HG03457 (cell line): ENCODE results near the gene ZNF605.
"Not testable (repeated sequence)": the region's sequence is repeated elsewhere in the genome, so short reads cannot be mapped to it uniquely, and the experiment has no call there.

Experiments used
- ATAC-seq: cut with Tn5 transposase; IDR thresholded peaks from one replicate; pipeline ENCODE4 v1.9.1; 2021; ENCODE audit warnings: moderate number of reproducible peaks; ENCODE audit not compliant: unreplicated experiment

ZNF605 gene

DNA sequence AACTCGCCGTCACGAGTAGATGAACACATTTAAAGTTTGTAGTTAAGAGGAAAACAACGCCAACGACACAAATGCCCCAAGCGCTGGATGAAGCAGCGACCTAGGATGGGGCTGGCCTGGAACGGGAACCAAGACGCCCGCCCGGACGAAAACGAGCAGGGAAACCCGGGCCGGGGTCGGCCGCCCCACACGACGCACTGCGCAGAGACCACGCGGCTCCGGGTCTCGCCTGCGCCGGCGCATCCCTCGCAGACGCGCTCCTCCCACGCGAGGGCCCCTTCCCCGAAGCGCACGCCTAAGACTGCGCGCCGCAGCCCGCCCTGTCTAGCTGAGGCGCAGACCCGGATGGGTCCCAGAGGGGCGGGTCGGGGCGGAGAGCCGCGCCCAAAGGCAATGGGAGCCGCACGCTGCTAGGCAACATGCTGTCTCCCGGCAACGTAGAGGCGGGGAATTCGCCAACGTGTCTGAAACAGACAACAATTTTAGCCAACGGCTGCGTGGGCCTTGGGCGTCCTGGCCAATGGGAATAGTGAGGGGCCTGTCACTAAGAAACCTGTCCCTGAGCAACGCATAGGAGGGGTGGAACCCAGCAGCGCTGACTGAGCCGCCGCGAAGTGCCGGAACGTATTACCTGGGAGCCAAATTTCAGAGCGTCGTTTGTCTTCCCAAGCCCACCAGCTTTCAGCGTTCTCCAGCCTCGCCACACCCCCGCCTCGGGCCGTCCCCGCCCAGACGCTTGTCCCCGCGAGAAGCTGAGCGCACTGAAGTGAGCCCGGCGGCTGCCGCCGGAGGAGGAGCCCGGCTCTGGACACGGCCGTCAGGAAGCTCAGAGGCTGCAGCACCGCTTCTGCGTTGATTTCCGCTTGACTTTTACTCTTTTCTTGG is 47.7 kb downstream of the ZNF605 start:
- peak; percentile 87 for ATAC-seq

DNA sequence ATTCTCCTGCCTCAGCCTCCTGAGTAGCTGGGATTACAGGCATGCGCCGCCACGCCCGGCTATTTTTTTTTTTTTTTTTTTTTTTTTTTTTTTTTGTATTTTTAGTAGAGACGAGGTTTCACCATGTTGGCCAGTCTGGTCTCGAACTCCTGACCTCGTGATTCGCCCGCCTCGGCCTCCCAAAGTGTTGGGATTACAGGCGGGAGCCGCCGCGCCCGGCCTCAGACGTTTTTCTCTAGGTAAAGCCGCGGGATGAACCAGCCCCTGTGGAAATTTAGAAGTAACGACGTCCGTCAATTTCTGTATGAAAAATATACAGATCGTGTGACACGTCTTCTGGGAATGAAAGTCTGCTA is 48.3 kb downstream of the ZNF605 start:
- ATAC-seq, result not testable (repeated sequence)

GRCh38 chr12:132907216-132907615 is 48.9 kb downstream of the ZNF605 start:
- ATAC-seq, result no peak

DNA sequence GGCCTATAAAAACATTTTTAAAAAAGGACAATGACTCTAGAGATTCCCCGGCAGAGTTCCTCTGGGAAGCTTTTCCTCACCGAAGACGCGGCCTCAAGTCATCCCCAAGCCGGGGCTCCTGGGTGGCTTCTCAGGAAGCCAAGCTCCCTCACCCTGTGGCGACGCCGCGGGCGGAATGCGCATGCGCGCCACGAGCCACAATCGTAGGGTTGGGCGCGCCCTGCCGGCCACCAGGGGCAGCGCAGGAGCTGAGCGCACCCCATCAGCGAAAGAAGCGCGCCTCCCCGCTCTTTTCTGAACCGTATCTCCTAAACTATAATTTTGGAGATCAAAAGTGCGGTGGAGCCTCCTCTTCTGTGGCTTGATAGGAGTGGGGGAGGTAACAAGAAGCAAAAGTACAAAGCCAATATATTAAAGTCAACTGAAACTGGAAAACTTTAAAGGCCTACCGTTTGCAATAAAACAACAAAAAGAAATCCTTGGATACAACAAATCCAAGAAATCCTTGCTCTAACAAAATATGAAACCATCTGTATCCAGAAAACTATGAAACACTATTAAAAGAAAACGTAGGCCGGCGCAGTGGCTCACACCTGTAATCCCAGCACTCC is 51.3 kb downstream of the ZNF605 start:
- no peak for ATAC-seq

DNA sequence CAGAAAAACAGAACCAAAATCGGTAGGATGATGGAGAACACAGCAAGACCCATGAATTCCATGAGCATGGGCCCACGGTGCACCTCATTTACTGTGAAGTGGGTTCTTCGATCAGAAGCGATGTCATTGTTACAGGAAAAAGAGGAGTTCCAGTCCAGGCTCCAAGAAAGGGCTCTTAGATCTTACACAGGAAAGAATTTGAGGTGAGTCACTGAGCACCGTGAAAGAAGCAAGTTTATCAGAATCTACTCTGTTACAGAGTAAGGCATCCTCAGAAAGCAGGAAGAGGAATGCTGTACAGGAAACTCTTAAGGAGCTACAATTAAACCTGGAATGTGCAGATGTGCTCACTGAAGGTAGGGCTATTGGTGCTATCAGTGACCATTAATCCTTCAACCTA is 57.1 kb downstream of the ZNF605 start:
- ATAC-seq, result no peak

DNA sequence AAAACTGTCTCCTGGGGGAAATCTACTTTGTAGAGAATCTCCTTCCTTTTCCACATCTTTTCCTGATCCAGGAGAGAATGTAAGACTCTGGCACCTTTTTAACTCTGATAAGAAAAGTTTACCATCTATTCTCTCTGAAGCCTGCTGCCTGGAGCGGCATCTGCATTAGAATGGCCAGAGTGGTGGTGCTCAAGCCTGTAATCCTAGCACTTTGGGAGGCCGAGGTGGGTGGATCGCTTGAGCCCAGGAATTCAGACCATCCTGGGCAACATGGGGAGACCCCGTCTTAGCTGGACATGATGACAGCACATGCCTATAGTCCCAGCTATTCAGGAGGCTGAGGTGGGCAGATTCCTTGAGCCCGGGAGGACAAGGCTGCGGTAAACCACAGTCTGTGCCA is 67.3 kb downstream of the ZNF605 start:
- no peak for ATAC-seq

DNA sequence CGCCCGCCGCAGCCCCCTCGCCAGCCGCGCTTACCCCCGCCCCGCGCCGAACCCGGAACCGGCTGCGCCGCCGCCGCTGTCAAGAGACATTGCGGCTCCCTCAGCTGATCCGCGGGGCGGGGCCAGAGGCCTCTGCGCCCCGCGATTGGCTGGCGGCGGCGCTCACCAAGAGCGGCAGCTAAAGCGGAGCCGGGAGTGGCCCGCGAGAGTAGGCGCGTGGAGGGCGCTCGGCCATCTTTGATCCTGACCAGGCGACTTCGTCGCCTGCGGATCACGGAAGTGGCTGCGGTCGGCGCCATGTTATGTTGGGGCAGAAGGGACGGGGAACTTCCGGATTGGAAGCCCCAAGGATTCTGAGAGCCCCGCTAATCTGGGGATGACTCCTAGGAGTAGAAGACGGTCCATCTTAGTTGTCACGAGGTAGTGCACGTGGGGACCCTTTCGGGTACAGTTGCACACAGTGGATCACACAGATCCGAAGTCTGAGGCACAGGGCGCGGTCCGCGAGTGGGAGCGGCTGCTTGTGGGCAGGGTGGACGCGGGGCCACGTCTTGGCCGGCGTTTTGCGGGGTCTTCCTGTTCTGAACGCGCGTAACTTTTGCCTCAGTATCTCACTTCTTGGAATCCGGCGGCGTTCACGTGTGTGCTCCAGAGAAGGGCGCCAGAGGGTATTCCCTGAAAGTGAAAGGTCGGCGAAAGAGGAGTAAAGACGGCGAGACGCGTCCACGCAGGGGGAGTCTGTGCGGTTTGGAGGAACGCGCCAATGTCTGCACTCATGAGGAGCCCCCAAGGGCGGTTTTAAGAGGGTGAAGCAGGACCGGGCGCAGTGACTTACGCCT is 68.4 kb downstream of the ZNF605 start, which contains the start of gene CHFR:
CHFR (minus strand) TSS at position 93 of the 839 bp plus-strand sequence. CDS start 277 bp downstream, outside the sequence.
- ATAC-seq, result peak; percentile 97

GRCh38 chr12:132886529-132887477 is 69.3 kb downstream of the ZNF605 start:
- peak; percentile 15 for ATAC-seq

- no peak for ATAC-seq
Observed at GRCh38 chr12:132881818-132882217, 74.3 kb downstream of the ZNF605 start.

GRCh38 chr12:132874620-132875019 is 81.5 kb downstream of the ZNF605 start:
- ATAC-seq, result not testable (repeated sequence)

DNA sequence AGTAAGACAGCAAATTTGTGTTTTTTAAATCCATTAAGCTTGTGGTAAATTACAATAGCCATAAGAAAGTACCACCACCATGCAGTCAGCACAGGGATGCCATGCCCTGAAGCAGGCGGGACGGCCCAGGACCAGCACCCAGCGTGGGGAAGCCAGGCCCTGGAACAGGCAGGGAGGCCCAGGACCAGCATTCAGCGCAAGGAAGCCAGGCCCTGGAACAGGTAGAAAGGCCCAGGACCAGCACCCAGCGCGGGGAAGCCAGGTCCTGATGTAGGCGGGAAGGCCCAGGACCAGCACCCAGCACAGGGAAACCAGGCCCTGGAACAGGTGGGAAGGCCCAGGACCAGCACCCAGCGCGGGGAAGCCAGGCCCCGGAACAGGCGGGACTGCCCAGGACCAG is 81.9 kb downstream of the ZNF605 start:
- no peak for ATAC-seq

GRCh38 chr12:132873724-132874123 is 82.4 kb downstream of the ZNF605 start:
- ATAC-seq, result no peak

DNA sequence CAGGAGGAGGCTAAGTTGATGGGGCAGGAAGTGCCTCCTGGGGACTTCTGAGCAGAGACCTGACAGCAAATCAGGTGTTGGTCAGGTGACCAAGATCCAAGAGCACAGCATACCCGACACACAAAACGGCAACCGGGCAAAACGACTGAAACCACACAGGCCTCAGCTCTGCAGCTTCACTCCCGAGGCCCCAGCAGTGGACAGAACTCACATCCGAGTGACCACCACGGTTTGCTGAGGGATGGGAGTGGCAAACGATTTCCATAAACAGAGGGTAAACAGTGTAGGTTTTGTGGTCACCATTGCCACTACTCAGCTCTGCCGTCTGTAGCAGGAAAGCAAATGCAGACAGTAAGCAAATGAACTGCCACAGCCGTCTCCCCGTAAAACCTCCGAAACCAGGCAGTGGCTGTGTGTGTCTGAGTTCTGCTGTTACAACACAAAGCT is 83.1 kb downstream of the ZNF605 start:
- ATAC-seq, result no peak

DNA sequence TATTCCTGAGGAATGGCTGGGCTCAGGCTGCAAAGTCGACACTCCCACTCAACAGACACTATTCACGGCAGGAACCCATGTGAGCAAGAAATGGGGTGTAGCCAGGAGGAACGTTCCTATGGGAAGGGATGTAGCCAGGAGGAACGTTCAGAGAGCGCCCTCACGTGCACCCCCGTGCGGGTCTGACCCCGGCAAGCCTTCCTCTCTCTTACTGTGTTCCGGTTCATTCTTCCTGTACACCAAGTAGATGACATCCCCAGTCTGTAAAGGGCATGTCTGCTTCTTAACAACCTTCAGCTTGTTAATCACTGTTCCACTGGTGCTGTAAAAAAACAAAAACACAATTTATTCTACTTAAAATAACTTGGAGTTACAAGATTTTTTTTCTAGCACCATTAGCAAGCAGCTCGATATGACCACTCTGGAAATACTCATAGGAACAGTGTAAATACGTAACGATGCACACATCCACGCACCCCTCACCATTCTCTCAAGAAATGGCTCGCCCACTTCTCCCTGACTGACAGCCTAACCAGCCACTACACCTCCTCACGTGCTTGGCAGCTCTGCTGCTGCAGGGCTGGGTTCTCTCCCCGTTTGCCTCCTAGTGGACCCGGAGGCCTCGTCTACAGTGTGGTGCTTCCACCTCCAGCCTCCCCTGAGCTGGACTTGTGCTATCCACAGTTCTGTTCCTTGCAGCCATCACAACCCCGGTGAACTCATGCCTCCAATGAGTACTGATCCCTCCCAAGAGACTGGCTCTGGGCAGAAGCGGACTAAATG is 83.8 kb downstream of the ZNF605 start:
- ATAC-seq, result no peak

- ATAC-seq, result no peak
Observed at GRCh38 chr12:132869551-132869950, 86.6 kb downstream of the ZNF605 start.
